HCT116 (cell line): ENCODE results near the gene DTNB.

Experiments
- EGR1 ChIP-seq: IDR thresholded peaks from 2 replicates; pipeline ENCODE4 v1.6.1; 2012; ENCODE audit warnings: low read depth
- EZH2 ChIP-seq: fragments of 200-600 bp; sonication (generic); IDR thresholded peaks from 2 replicates; pipeline ENCODE4 v1.6.1; 2017; ENCODE audit warnings: antibody characterized with exemption, mixed run types
- EZH2phosphoT487 ChIP-seq: fragments of 200-600 bp; IDR thresholded peaks from 2 replicates; pipeline ENCODE4 v1.6.1; 2018; ENCODE audit warnings: antibody characterized with exemption, borderline replicate concordance
- POLR2A ChIP-seq: IDR thresholded peaks from 2 replicates; pipeline ENCODE4 v1.7.0; 2011; ENCODE audit warnings: borderline replicate concordance; ENCODE audit not compliant: insufficient read depth, insufficient read length; ENCODE audit errors: extremely low read depth
- POLR2AphosphoS5 ChIP-seq: IDR thresholded peaks from 2 replicates; pipeline ENCODE4 v1.6.1; 2011; ENCODE audit warnings: mild to moderate bottlenecking, low read depth, low read length, moderate library complexity
- RAD21 ChIP-seq: IDR thresholded peaks from 2 replicates; pipeline ENCODE4 v1.6.1; 2012; ENCODE audit warnings: low read depth, mild to moderate bottlenecking
- SP1 ChIP-seq: IDR thresholded peaks from 2 replicates; pipeline ENCODE4 v1.6.1; 2012; ENCODE audit warnings: low read depth
- SRF ChIP-seq: IDR thresholded peaks from 2 replicates; pipeline ENCODE4 v1.6.1; 2012; ENCODE audit warnings: low read depth
- ZFX ChIP-seq: fragments of 450-650 bp; IDR thresholded peaks from 2 replicates; pipeline ENCODE4 v1.6.1; 2017
- TF ChIP-seq, protein P1 (sequence below), 3 experiments: fragments of 200-600 bp in 1 of 3; sonication (generic) in 1 of 3; IDR thresholded peaks in 2 of 3; conservative IDR thresholded peaks in 1 of 3; 2 replicates each; pipeline ENCODE4 v1.5.1; 2012 to 2017; ENCODE audit warnings: low read depth in 2 of 3, low read length in 2 of 3, antibody characterized with exemption in 1 of 3, borderline replicate concordance in 1 of 3, control low read depth in 1 of 3, mild to moderate bottlenecking in 1 of 3, mixed read lengths in 1 of 3, mixed run types in 1 of 3, moderate library complexity in 1 of 3; ENCODE audit not compliant: insufficient read depth in 1 of 3
- TF ChIP-seq, protein P2 (sequence below): IDR thresholded peaks from 2 replicates; pipeline ENCODE4 v1.6.1; 2012; ENCODE audit warnings: low read depth

DNA sequence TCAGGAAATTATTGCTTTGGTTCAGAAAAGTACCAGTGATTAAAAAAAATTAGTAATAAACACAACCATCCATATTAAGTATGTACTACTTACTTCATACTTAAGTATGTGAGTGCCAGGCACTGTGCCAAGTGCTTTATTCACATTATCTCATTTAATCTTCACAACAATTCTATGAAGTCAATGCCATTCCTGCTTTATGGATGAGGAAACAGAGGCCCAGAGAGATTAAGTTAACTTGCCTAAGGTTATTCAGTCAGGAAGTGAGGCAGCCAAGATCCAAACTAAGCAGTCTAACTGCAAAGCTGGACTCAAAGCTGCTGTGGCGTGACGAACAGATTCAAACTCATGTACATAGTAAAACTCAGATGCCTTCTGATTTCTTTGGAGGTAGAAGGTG is 22.3 kb downstream of the DTNB start:
- TF ChIP-seq, protein P1, sequence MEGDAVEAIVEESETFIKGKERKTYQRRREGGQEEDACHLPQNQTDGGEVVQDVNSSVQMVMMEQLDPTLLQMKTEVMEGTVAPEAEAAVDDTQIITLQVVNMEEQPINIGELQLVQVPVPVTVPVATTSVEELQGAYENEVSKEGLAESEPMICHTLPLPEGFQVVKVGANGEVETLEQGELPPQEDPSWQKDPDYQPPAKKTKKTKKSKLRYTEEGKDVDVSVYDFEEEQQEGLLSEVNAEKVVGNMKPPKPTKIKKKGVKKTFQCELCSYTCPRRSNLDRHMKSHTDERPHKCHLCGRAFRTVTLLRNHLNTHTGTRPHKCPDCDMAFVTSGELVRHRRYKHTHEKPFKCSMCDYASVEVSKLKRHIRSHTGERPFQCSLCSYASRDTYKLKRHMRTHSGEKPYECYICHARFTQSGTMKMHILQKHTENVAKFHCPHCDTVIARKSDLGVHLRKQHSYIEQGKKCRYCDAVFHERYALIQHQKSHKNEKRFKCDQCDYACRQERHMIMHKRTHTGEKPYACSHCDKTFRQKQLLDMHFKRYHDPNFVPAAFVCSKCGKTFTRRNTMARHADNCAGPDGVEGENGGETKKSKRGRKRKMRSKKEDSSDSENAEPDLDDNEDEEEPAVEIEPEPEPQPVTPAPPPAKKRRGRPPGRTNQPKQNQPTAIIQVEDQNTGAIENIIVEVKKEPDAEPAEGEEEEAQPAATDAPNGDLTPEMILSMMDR (IDR thresholded peaks at IDR 0.05 in 2 of 3, conservative IDR thresholded peaks at IDR 0.05 in 1 of 3; ENCODE audit: borderline replicate concordance in 1 of 3, insufficient read depth in 1 of 3, low read depth in 2 of 3, low read length in 2 of 3), result no peak
- TF ChIP-seq SRF, result no peak
- TF ChIP-seq, protein P2, sequence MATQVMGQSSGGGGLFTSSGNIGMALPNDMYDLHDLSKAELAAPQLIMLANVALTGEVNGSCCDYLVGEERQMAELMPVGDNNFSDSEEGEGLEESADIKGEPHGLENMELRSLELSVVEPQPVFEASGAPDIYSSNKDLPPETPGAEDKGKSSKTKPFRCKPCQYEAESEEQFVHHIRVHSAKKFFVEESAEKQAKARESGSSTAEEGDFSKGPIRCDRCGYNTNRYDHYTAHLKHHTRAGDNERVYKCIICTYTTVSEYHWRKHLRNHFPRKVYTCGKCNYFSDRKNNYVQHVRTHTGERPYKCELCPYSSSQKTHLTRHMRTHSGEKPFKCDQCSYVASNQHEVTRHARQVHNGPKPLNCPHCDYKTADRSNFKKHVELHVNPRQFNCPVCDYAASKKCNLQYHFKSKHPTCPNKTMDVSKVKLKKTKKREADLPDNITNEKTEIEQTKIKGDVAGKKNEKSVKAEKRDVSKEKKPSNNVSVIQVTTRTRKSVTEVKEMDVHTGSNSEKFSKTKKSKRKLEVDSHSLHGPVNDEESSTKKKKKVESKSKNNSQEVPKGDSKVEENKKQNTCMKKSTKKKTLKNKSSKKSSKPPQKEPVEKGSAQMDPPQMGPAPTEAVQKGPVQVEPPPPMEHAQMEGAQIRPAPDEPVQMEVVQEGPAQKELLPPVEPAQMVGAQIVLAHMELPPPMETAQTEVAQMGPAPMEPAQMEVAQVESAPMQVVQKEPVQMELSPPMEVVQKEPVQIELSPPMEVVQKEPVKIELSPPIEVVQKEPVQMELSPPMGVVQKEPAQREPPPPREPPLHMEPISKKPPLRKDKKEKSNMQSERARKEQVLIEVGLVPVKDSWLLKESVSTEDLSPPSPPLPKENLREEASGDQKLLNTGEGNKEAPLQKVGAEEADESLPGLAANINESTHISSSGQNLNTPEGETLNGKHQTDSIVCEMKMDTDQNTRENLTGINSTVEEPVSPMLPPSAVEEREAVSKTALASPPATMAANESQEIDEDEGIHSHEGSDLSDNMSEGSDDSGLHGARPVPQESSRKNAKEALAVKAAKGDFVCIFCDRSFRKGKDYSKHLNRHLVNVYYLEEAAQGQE, result no peak
- TF ChIP-seq POLR2A, result no peak
- no peak for TF ChIP-seq ZFX
- TF ChIP-seq EZH2, result no peak
- TF ChIP-seq EGR1, result no peak
- no peak for TF ChIP-seq SP1
- TF ChIP-seq RAD21, result no peak
- no peak for TF ChIP-seq EZH2phosphoT487
- no peak for TF ChIP-seq POLR2AphosphoS5
